Stimulated activated CD4-positive, alpha-beta T cell treated with anti-CD3 and anti-CD28 coated beads, Interleukin-4, amount 100 ng/mL, for 4 hours (primary cell): ENCODE data around the gene HOXD1.

ENCODE experiments used
- DNase-seq, 2 experiments: peaks; one replicate each; pipeline ENCODE4 v3.0.0-alpha.2; 2020

HOXD1 gene

GRCh38 chr2:176187200-176187898, 1.1 kb upstream of the HOXD1 start:
- no peak for DNase-seq

GRCh38 chr2:176188774-176189680, 559 bp downstream of the HOXD1 start:
- DNase-seq = no peak

- no peak for DNase-seq
Measured at GRCh38 chr2:176189681-176190641, 1.5 kb downstream of the HOXD1 start.

GRCh38 chr2:176192351-176192750, 3.9 kb downstream of the HOXD1 start:
- DNase-seq = no peak

GRCh38 chr2:176193048-176193447, 4.6 kb downstream of the HOXD1 start:
- no peak for DNase-seq

- DNase-seq = no peak
Measured at GRCh38 chr2:176199902-176200301, 11.4 kb downstream of the HOXD1 start.

GRCh38 chr2:176200971-176201370, 12.5 kb downstream of the HOXD1 start:
- DNase-seq = no peak

- DNase-seq = no peak
Measured at GRCh38 chr2:176202491-176202890, 14.0 kb downstream of the HOXD1 start.

GRCh38 chr2:176205126-176205525, 16.7 kb downstream of the HOXD1 start:
- no peak for DNase-seq

- DNase-seq = no peak
Measured at GRCh38 chr2:176206136-176206535, 17.7 kb downstream of the HOXD1 start.

GRCh38 chr2:176206682-176207081, 18.2 kb downstream of the HOXD1 start:
- no peak for DNase-seq

- DNase-seq = no peak
Measured at GRCh38 chr2:176211110-176211509, 22.6 kb downstream of the HOXD1 start.

- no peak for DNase-seq
Measured at GRCh38 chr2:176212276-176212675, 23.8 kb downstream of the HOXD1 start.

GRCh38 chr2:176213406-176213805, 24.9 kb downstream of the HOXD1 start:
- DNase-seq = no peak

- DNase-seq = no peak
Measured at GRCh38 chr2:176227874-176228273, 39.4 kb downstream of the HOXD1 start.

- no peak for DNase-seq
Measured at GRCh38 chr2:176234156-176234555, 45.7 kb downstream of the HOXD1 start.

- no peak for DNase-seq
Measured at GRCh38 chr2:176234940-176235339, 46.5 kb downstream of the HOXD1 start.

- no peak for DNase-seq
Measured at GRCh38 chr2:176237456-176237855, 49.0 kb downstream of the HOXD1 start.

GRCh38 chr2:176239031-176239430, 50.6 kb downstream of the HOXD1 start:
- DNase-seq = no peak

- no peak for DNase-seq
Measured at GRCh38 chr2:176240301-176240700, 51.8 kb downstream of the HOXD1 start.
